ENCODE results near the gene S100A16. TPM values are rescaled to one million over a fixed set of nuclear protein-coding genes. Genes with fewer than 3 reads are reported as not detected.
"Not testable (repeated sequence)": the region's sequence is repeated elsewhere in the genome, so short reads cannot be mapped to it uniquely, and the experiment has no call there.

S100A16 gene
- polyA plus RNA-seq (ENCODE audit: insufficient read length in 4 of 4) = 100 to 1,000 TPM in 3 of 4 donors, 10 to 100 TPM in 1; 91.7 to 107 (median 101) TPM

GRCh38 chr1:153612755-153613331, at the start of gene S100A16:
TSS of gene S100A16 (minus strand) at chr1:153613137. CDS start at chr1:153608151, 4,986 bp downstream.
- no peak for DNase-seq (ENCODE audit: low read depth in 4 of 4, low spot score in 3 of 4)

DNA sequence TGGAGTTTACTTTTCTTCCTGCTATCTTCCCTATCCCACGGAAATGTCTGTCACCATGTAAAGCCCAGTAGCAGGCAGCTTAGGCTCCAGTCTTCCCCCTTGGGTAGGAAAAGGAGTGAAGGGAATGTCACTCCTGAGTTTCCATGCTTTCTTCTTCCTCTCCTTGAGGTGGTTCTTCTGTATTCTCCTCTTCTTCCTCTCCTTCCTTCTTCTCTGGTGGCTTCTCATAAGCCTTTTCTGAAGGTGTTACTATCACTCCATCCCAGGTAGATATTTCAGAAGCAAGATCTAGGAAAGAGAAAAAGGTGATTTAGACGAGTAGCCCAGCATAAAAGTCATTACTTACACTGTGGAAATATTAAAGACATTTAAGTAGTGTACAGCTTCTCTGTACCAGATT, 49.3 kb upstream of the S100A16 start:
- no peak for DNase-seq (ENCODE audit: low read depth in 4 of 4, low spot score in 3 of 4)

DNA sequence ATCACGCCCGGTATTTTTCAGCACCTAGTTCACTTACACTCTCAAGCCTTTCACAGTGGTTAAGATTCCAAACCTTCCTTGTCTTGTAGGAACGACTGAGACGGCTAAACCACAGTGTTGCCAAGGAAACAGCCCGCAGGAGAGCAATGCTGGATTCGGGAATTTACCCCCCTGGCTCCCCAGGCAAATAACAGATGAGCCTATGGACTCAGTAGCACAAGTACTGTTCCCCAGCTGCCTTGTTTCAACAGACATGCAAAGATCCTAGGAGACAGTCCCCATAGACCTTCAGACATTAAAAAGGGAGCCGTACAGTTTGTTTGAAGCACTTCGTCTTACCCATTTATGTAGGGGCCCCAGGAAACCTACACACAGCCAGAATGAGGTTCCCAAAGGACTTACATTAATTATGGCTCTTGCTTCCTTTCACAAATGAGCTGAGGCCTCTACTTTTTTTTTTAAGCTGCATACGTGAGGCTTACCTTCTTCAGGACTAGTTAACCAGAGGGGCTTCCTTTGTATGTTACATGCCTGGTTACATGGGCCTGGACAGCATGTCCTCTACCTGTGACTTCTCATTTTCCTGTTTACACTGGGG, 48.3 kb upstream of the S100A16 start:
- no peak for DNase-seq (ENCODE audit: low read depth in 4 of 4, low spot score in 3 of 4)

DNA sequence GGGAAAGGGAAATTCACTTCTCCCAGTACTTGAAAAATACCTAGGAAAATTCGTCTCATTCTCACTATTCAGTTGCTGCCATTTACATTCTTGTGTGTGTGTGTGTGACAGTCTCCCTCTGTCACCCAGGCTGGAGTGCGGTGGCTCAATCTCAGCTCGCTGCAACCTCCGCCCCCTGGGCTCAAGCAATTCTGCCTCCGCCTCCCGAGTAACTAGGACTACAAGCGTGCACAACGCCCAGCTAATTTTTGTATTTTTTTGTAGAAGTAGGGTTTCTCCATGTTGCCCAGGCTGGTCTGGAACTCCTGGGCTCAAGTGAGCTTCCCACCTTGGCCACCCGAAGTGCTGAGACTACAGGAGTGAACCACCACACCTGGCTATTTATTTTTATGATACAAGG, 46.7 kb upstream of the S100A16 start:
- DNase-seq (ENCODE audit: low read depth in 4 of 4, low spot score in 3 of 4) = no peak

- no peak for DNase-seq (ENCODE audit: low read depth in 4 of 4, low spot score in 3 of 4)
Measured at GRCh38 chr1:153659175-153659534, 46.2 kb upstream of the S100A16 start.

- peak in 3 of 4 donors; percentile 69 to 81 (median 80) for DNase-seq (ENCODE audit: low read depth in 4 of 4, low spot score in 3 of 4)
Measured at GRCh38 chr1:153658400-153659174, 45.6 kb upstream of the S100A16 start, which contains the start of gene SNAPIN. TSS of gene SNAPIN (plus strand) at chr1:153658703. CDS start at chr1:153658744, 41 bp downstream.

DNA sequence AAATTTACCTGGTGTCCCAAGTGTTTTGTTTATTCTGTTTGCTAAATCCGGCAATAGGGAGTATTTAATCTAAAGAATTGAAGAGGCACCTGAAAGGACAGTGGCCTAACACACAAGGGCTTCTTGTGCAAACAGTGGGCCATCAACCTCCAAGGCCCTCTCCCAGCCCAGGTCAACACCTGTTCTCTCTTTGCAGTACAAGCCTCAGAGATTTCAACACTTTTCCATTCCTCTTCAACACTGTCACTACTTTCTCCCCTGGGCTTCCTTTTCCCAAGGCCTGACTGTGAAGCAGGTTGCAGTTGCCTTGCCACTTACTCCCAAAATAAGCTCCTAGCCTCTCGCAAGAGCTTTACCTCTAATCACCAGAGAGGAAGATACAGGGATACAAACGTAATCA, 42.4 kb upstream of the S100A16 start:
- no peak for DNase-seq (ENCODE audit: low read depth in 4 of 4, low spot score in 3 of 4)

- DNase-seq (ENCODE audit: low read depth in 4 of 4, low spot score in 3 of 4) = no peak
Measured at GRCh38 chr1:153652805-153653500, 40.0 kb upstream of the S100A16 start.

DNA sequence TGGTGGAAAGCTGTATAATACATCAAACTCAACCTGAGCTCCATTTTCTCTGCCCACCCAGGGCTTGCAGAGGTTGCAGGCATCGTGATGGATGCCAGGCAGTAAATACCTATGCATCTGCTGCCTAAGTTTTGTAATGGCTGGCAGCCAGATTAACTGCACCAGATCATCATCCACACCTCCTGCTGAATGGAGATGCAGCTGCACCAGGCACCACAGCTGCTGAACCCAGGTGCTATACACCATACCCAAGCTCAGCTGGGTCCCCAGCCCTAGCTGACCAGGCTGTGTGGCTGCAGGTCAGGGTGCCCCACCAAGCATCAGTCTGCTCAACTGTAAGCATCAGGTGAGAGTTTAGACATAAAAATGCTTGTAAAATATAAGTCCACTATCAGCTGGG, 38.8 kb upstream of the S100A16 start:
- DNase-seq (ENCODE audit: low read depth in 4 of 4, low spot score in 3 of 4) = no peak

DNA sequence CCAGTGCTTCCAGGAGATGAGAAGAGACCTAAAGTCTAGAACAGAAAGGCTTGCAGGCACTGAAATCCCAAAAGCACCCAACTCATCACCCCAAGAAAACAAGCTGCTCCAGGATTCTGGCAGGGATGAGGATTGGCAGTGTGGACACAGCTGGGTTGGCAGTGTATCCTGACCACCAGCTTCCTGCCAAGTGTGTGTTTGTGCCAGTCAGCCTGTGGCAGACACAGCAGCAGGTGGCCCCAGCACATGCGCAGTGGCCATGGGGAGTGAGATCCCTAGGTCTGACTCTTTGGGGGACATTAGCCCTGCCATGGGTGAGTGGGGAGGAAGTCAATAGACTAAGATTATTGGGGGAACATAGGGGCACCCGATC, 36.9 kb upstream of the S100A16 start:
- no peak for DNase-seq (ENCODE audit: low read depth in 4 of 4, low spot score in 3 of 4)

DNA sequence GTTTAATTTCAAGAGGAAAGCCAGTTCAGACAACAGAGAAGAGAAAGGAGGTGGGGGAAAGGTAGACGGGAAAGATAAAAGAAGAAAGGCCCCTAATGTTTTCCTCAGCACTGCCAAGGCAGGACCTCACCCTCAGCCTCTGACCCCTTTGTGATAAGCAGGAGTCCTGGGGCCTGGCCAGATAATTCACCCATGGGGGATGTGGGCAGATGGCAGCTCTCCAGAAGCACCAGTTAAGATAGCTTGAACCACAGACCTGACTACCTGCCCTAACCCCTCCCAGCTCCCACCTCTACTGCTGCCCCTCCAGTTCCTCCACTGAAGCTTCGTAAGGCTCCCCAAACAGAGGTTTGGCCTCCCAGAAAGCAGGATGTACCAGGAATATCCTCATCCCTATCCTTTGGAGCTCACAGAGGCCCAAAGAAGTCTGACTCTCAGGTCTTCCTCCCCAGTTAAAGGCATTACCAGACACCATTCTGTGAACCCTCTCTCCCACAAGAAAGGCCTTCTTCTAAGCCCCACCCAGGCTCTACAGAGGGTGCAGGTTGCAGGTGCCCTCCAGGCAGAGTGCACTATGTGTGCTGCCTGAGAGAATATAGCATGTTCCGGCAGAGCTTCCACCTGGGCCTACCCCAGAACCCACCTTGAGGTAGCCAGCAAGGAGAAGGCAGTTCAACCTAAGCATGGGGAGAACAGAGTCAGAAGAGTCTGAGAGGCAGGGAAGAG, 36.4 kb upstream of the S100A16 start:
- DNase-seq (ENCODE audit: low read depth in 4 of 4, low spot score in 3 of 4) = no peak

GRCh38 chr1:153648000-153648643, 35.2 kb upstream of the S100A16 start:
- DNase-seq (ENCODE audit: low read depth in 4 of 4, low spot score in 3 of 4) = no peak

DNA sequence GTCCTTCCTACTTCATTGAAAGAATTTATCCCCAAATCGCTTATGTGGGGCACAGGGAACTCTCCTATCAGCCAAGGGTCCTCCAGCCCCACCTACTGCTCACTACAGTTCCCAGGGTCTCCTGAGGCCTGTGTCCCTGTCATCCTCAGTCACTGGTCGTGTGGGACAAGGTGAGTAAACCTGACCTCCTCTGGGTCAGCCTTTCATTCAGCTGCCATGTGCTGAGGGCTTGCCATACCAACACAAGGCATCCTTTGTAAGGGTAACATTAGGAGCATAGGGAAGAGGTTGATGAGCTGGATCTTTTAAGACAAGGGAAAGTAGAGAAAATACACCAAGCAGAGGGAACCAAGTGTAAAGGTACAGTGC, 34.4 kb upstream of the S100A16 start:
- no peak for DNase-seq (ENCODE audit: low read depth in 4 of 4, low spot score in 3 of 4)

- DNase-seq (ENCODE audit: low read depth in 4 of 4, low spot score in 3 of 4) = no peak
Measured at GRCh38 chr1:153646672-153647345, 33.9 kb upstream of the S100A16 start.

DNA sequence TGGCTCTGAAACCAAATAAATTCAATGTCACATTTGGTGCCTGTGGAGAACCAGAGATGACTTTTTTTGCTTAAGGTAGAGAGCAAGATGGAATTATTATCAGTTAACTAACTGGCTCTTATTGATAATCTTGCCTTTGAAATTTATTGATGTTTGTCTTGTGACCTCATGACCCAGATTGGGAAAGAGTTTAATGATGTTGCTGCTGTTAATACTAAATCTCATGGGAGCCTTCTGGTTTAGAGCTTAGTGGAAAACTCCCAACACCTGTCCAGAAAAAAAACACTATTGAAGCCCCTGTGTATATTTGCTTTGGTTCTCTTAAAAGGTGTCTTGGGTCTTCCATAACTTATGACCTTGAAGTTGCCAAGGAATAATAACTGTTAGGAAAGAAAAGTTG, 30.9 kb upstream of the S100A16 start:
- DNase-seq (ENCODE audit: low read depth in 4 of 4, low spot score in 3 of 4) = no peak

DNA sequence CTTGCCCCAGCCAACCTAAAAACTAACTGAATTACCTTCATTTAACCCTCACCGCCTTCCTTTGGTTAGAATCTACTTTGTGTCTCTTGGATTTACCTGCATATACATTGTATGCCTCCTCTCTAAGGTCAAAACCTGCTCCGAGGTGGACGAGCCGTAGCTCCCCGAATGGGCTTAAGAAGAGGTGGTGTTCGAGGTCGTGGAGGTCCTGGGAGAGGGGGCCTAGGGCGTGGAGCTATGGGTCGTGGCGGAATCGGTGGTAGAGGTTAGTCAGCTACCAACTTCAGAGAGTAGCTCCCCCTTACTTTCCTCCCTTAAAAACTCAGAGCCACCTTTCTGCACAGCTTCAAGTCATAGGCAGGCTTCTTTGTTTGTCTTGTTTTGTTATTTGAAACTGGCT, 30.2 kb upstream of the S100A16 start:
- no peak for DNase-seq (ENCODE audit: low read depth in 4 of 4, low spot score in 3 of 4)

GRCh38 chr1:153642161-153642560, 29.2 kb upstream of the S100A16 start:
- no peak for DNase-seq (ENCODE audit: low read depth in 4 of 4, low spot score in 3 of 4)

DNA sequence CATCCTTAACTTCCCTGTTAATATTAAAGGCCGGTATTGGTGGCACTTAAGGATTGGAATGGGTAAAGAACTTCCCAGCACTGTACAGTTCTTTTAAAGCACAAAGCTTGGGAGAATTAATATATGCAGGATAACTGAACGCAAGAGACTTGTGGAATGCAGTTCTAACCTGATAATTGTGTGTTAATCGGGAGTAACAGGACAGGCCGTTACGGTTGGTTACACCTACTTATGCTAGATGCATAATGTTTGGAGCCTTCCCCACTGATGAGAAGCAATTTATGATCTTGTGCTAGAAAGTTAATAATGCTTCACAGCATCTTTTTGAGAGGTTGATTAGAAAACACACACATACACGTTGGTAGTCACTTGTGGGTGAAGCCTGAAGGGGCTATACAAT, 27.9 kb upstream of the S100A16 start:
- DNase-seq (ENCODE audit: low read depth in 4 of 4, low spot score in 3 of 4) = no peak

GRCh38 chr1:153640213-153640612, 27.3 kb upstream of the S100A16 start:
- not testable (repeated sequence) for DNase-seq (ENCODE audit: low read depth in 4 of 4, low spot score in 3 of 4)

- no peak for DNase-seq (ENCODE audit: low read depth in 4 of 4, low spot score in 3 of 4)
Measured at GRCh38 chr1:153639280-153639679, 26.3 kb upstream of the S100A16 start.

Measured in left renal pelvis (tissue), 4 donors.